Stomach (tissue), 9 donors: ENCODE measurements around the gene L3MBTL2. TPM values are rescaled to one million over a fixed set of nuclear protein-coding genes. Genes with fewer than 3 reads are reported as not detected.

Experiments used
- DNase-seq, 2 donors: peaks; one replicate each; pipeline versions ENCODE4 v3.0.0 to v3.0.0-alpha.2; 2013 to 2019
- H3K27ac ChIP-seq, 5 donors: fragments of 200-600 bp in 4 of 5; sonication (generic) in 4 of 5; one replicate each; pipeline ENCODE4 v1.5.1; 2013 to 2019; ENCODE audit warnings: mild to moderate bottlenecking in 1 of 5, moderate library complexity in 1 of 5
- H3K27me3 ChIP-seq, 3 donors: fragments of 200-600 bp; sonication (generic); one replicate each; pipeline ENCODE4 v1.5.1; 2017 to 2019; ENCODE audit warnings: mixed run types in 1 of 3
- H3K36me3 ChIP-seq, 4 donors: fragments of 200-600 bp; sonication (generic); 1 replicate in 3 of 4; 2 replicates in 1 of 4; pipeline ENCODE4 v1.5.1; 2016 to 2019
- H3K4me1 ChIP-seq, 4 donors: fragments of 200-600 bp; sonication (generic); one replicate each; pipeline ENCODE4 v1.5.1; 2016 to 2019
- H3K4me3 ChIP-seq, 4 donors: fragments of 200-600 bp; sonication (generic) in 3 of 4; one replicate each; pipeline ENCODE4 v1.5.1; 2016 to 2019; ENCODE audit warnings: mild to moderate bottlenecking in 1 of 4
- H3K9me3 ChIP-seq, 4 donors: fragments of 200-600 bp; sonication (generic); one replicate each; pipeline ENCODE4 v1.5.1; 2016 to 2019
- CTCF ChIP-seq, 7 experiments: fragments of 450-650 bp in 4 of 7; fragments of 200-600 bp in 3 of 7; sonication (generic) in 3 of 7; IDR thresholded peaks; one replicate each; pipeline ENCODE4 v1.5.1; 2016 to 2019; ENCODE audit warnings: antibody characterized with exemption in 7 of 7, control low read depth in 2 of 7, mild to moderate bottlenecking in 1 of 7
- EP300 ChIP-seq: sonication (generic); formaldehyde crosslinking; IDR thresholded peaks from one replicate; pipeline ENCODE4 v1.6.1; 2017; ENCODE audit warnings: antibody characterized with exemption
- POLR2A ChIP-seq, 4 donors: fragments of 450-650 bp; IDR thresholded peaks; one replicate each; pipeline ENCODE4 v1.6.1; 2016; ENCODE audit warnings: antibody characterized with exemption in 4 of 4, control low read depth in 2 of 4, mild to moderate bottlenecking in 1 of 4, moderate library complexity in 1 of 4
- POLR2AphosphoS5 ChIP-seq, 3 donors: sonication (generic); formaldehyde crosslinking; IDR thresholded peaks; one replicate each; pipeline ENCODE4 v1.6.1; 2016; ENCODE audit warnings: antibody characterized with exemption in 3 of 3
- WGBS, 5 donors: extraction: QIAGEN DNeasy Blood & Tissue Kit in 3 of 5; methylation state at CpG; one replicate each; pipeline versions ENCODE4 v1.1.5 to v1.1.7; 2013 to 2018; 5-methylcytosine and 5-hydroxymethylcytosine counted together
- intact Hi-C: fragments of 100-400 bp; cut with DNase I; formaldehyde crosslinking; loops from one replicate; pipeline ENCODE4 v1.15.1; 2023; ENCODE audit warnings: low total_unique reads
- polyA plus RNA-seq, 3 donors: library from polyadenylated mRNA; stranded (reverse); fragments of 200-250 nt; gene quantifications; one replicate each; pipeline ENCODE4 v1.2.3, GENCODE V29; 2013
- total RNA-seq, 5 donors: library from RNA; depleted of rRNA; stranded (reverse); fragments of >200 nt; gene quantifications; one replicate each; pipeline versions ENCODE4 v1.1.0 to v1.2.3, GENCODE V29; 2014 to 2016
- donor health status: healthy with polysubstance abuse.
- donor health status: Bipolar disorder and iron deficiency.
- donor health status: healthy.

L3MBTL2 gene
- total and polyA plus RNA-seq, 8 donors, result 3.2 to 69.6 (median 12.4) TPM

- WGBS, 5 donors, result 16 to 37% (median 20%) methylated on average over 6 to 97 of the region's 97 CpGs
- peak overlapping the region; percentile 49 to 56 (median 52) for H3K4me3 ChIP-seq
- peak overlapping the region; percentile 33 to 72 (median 63) for H3K27ac ChIP-seq
- intact Hi-C loops, result no loop called here
- peak; percentile 88 to 93 for DNase-seq
- no peaks in the 10 kb centered on the region for H3K9me3 ChIP-seq
- H3K4me1 ChIP-seq, result peaks cover 22 to 27% (median 26%) of the 10 kb centered on the region in 4 donors
- peak in 1 of 3 donors; percentile 59 for TF ChIP-seq POLR2AphosphoS5 (IDR thresholded peaks at IDR 0.05)
- TF ChIP-seq CTCF (IDR thresholded peaks at IDR 0.05), result peak in 3 of 7 experiments; percentile 61 to 75 (median 71)
- no peak for TF ChIP-seq EP300
- no peak for TF ChIP-seq POLR2A (IDR thresholded peaks at IDR 0.05)
- H3K27me3 ChIP-seq, result no peaks in the 10 kb centered on the region
- no peaks in the 10 kb centered on the region for H3K36me3 ChIP-seq
Measured at GRCh38 chr22:41237707-41238569, 32.8 kb downstream of the L3MBTL2 start.

DNA sequence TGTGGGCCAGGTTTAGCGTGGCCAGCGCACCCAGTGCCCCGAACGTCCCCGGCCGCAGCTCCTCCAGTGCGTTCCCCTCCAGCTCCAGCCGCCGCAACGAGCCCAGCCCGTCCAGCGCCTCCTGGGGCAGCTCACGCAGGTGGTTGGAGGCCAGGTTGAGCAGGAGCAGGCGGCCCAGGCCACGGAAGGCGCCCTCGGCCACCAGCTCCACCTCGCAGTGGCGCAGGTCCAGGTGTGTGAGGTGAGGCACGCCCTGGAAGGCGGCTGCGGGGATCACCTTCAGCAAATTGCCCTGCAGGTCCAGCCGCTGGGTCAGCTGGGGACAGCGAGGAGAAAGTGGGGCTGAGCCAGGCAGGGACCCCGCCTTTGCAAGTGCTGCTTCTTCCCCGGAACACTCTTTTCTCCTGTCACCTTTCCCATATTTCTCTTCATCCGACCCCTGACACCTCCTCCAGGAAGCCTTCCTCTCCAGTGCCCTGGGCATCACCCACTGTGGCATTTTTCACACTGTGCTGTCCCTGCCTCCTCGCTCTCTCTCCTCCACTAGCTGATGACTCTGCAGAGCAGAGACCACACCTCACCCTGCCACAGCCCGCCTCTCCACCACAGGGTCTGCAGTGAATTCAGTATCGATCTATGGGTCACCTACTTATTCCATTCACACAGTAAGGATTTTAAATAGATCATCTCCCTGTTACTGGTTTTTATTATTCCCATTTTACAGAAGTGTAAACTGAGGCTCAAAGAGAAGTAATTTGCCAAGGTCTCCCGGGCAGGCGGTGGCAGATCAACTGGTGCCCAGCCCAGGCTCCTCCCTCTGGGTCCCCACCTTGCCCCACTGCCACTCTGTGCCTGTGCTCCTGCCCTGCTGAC, 33.7 kb downstream of the L3MBTL2 start:
- H3K27ac ChIP-seq, result peak overlapping the region in 4 of 5 donors; percentile 33 to 72 (median 64)
- H3K36me3 ChIP-seq, result peaks cover 0 to 3% (median 0%) of the 10 kb centered on the region in 4 donors
- intact Hi-C loops, result no loop called here
- DNase-seq, result peak in 1 of 2 donors; percentile 63
- H3K9me3 ChIP-seq, result no peaks in the 10 kb centered on the region
- H3K4me3 ChIP-seq, result peak overlapping the region in 2 of 4 donors; percentile 49 to 56
- H3K27me3 ChIP-seq, result no peaks in the 10 kb centered on the region
- 75 to 88% (median 82%) methylated on average over 19 to 32 of the region's 32 CpGs for WGBS, 5 donors
- peaks cover 22 to 27% (median 26%) of the 10 kb centered on the region in 4 donors for H3K4me1 ChIP-seq
- TF ChIP-seq EP300, result no peak
- TF ChIP-seq POLR2A (IDR thresholded peaks at IDR 0.05), result no peak
- TF ChIP-seq POLR2AphosphoS5 (IDR thresholded peaks at IDR 0.05), result no peak
- no peak for TF ChIP-seq CTCF (IDR thresholded peaks at IDR 0.05)

- TF ChIP-seq EP300 (no peak), CTCF (IDR thresholded peaks at IDR 0.05) (no peak), POLR2A (IDR thresholded peaks at IDR 0.05) (no peak)
- Histone ChIP-seq H3K4me1 (peaks cover 22 to 27% (median 26%) of the 10 kb centered on the region in 4 donors), H3K27me3 (no peaks in the 10 kb centered on the region), H3K4me3 (no peak overlapping the region), H3K36me3 (peaks cover 0 to 5% (median 0%) of the 10 kb centered on the region in 4 donors), H3K27ac (peak overlapping the region in 1 of 5 donors; percentile 42), H3K9me3 (no peaks in the 10 kb centered on the region)
- intact Hi-C loops, result no loop called here
- DNase-seq, result no peak
- 70 to 77% (median 75%) methylated on average over 12 to 16 of the region's 16 CpGs for WGBS, 5 donors
Measured at GRCh38 chr22:41239443-41240128, 34.5 kb downstream of the L3MBTL2 start.
